Adrenal gland (tissue), 5 donors: ENCODE measurements around the gene CATSPERZ.

Experiments used
- CTCF ChIP-seq, 6 experiments: fragments of 450-650 bp in 4 of 6; fragments of 200-600 bp in 2 of 6; sonication (generic) in 1 of 6; IDR thresholded peaks; 1 replicate in 5 of 6; 2 replicates in 1 of 6; pipeline versions ENCODE4 v1.5.1 to v1.8.0; 2016 to 2021; ENCODE audit warnings: antibody characterized with exemption in 6 of 6, mild to moderate bottlenecking in 2 of 6, moderate library complexity in 1 of 6
- POLR2A ChIP-seq, 2 donors: fragments of 450-650 bp; IDR thresholded peaks; one replicate each; pipeline ENCODE4 v1.6.1; 2017; ENCODE audit warnings: antibody characterized with exemption in 2 of 2, mild to moderate bottlenecking in 2 of 2, moderate library complexity in 1 of 2
- donor health status: DM: no; HTN: no; CAD: no.

GRCh38 chr11:64353715-64354506 is 53.8 kb downstream of the CATSPERZ start:
- no peak for TF ChIP-seq CTCF (IDR thresholded peaks at IDR 0.05)
- TF ChIP-seq POLR2A (IDR thresholded peaks at IDR 0.05) = no peak
